ENCODE measurements around the gene ZNF431.
"Not testable (repeated sequence)": the region's sequence is repeated elsewhere in the genome, so short reads cannot be mapped to it uniquely, and the experiment has no call there.

GRCh38 chr19:21236751-21237150 is 94.9 kb downstream of the ZNF431 start:
- TF ChIP-seq CTCF (IDR thresholded peaks at IDR 0.05; ENCODE audit: low read depth, low read length, missing input control); YY1 (IDR thresholded peaks at IDR 0.05); NR2F2 (IDR thresholded peaks at IDR 0.05); RXRA (IDR thresholded peaks at IDR 0.05); HNF4A (conservative IDR thresholded peaks at IDR 0.05); RAD21 (IDR thresholded peaks at IDR 0.05); EGR1 (IDR thresholded peaks at IDR 0.05; ENCODE audit: low read depth in 2 of 2); MAX (IDR thresholded peaks at IDR 0.05); GABPA (IDR thresholded peaks at IDR 0.05 in 1 of 2, conservative IDR thresholded peaks at IDR 0.05 in 1 of 2); REST (IDR thresholded peaks at IDR 0.05); JUND (IDR thresholded peaks at IDR 0.05); TAF1 (conservative IDR thresholded peaks at IDR 0.05); HNF4G (IDR thresholded peaks at IDR 0.05): not testable (repeated sequence)
